Transverse colon (tissue), 4 donors: Measurements from ENCODE around the gene EML5. TPM values are rescaled to one million over a fixed set of nuclear protein-coding genes. Genes with fewer than 3 reads are reported as not detected.

Experiments
- DNase-seq: peaks from one replicate; pipeline ENCODE4 v3.0.0-alpha.2; 2019
- H3K27ac ChIP-seq, 4 donors: fragments of 200-600 bp; sonication (generic); 2 replicates each; pipeline ENCODE4 v1.5.1; 2016 to 2018; ENCODE audit warnings: inconsistent platforms in 4 of 4
- H3K27me3 ChIP-seq: fragments of 200-600 bp; sonication (generic); 2 replicates; pipeline ENCODE4 v1.5.1; 2017; ENCODE audit warnings: inconsistent platforms
- H3K36me3 ChIP-seq, 4 donors: fragments of 200-600 bp; sonication (generic); 2 replicates each; pipeline ENCODE4 v1.5.1; 2017 to 2019; ENCODE audit warnings: inconsistent platforms in 4 of 4
- H3K4me1 ChIP-seq, 4 donors: fragments of 200-600 bp; sonication (generic); 2 replicates each; pipeline ENCODE4 v1.5.1; 2017 to 2020; ENCODE audit warnings: inconsistent platforms in 4 of 4
- H3K4me3 ChIP-seq, 4 donors: fragments of 200-600 bp; sonication (generic); 1 replicate in 1 of 4; 2 replicates in 3 of 4; pipeline versions ENCODE4 v1.5.1 to v1.6.1; 2017 to 2019; ENCODE audit warnings: inconsistent platforms in 4 of 4
- H3K9me3 ChIP-seq, 2 donors: fragments of 200-600 bp; sonication (generic); 2 replicates each; pipeline ENCODE4 v1.5.1; 2017 to 2019; ENCODE audit warnings: inconsistent platforms in 2 of 2
- EP300 ChIP-seq: sonication (generic); formaldehyde crosslinking; IDR thresholded peaks from one replicate; pipeline ENCODE4 v1.6.1; 2017; ENCODE audit warnings: antibody characterized with exemption, low read depth
- POLR2A ChIP-seq: fragments of 450-650 bp; IDR thresholded peaks from one replicate; pipeline ENCODE4 v1.6.1; 2016; ENCODE audit warnings: antibody characterized with exemption, mild to moderate bottlenecking, moderate library complexity
- POLR2AphosphoS5 ChIP-seq, 3 donors: sonication (generic); formaldehyde crosslinking; IDR thresholded peaks; one replicate each; pipeline ENCODE4 v1.6.1; 2016; ENCODE audit warnings: antibody characterized with exemption in 3 of 3
- WGBS, 2 donors: methylation state at CpG; one replicate each; pipeline ENCODE4 v1.1.5; 2018; ENCODE audit warnings: low coverage in 1 of 2; 5-methylcytosine and 5-hydroxymethylcytosine counted together
- in situ Hi-C, 4 donors: fragments of 200-750 bp; cut with MboI; loops; one replicate each; pipeline versions ENCODE4 v1.15.0 to v1.15.1; 2017; ENCODE audit warnings: low sequenced_read_pairs in 3 of 4, low pct_ligation_motif_present in 1 of 4, low pct_unique_long_range_greater_than_20kb in 1 of 4
- intact Hi-C: fragments of 100-400 bp; cut with DNase I; formaldehyde crosslinking; loops from one replicate; pipeline ENCODE4 v1.15.1; 2023; ENCODE audit warnings: low total_unique reads
- total RNA-seq, 4 donors: library from RNA; depleted of rRNA; stranded (reverse); fragments of >200 nt; gene quantifications; one replicate each; pipeline ENCODE4 v1.1.0, GENCODE V29; 2016
- TF ChIP-seq, protein P1 (sequence below), 5 experiments: fragments of 200-600 bp in 3 of 5; fragments of 450-650 bp in 2 of 5; sonication (generic) in 3 of 5; IDR thresholded peaks; 1 replicate in 2 of 5; 2 replicates in 3 of 5; pipeline ENCODE4 v1.5.1; 2016 to 2017; ENCODE audit warnings: antibody characterized with exemption in 5 of 5, inconsistent platforms in 3 of 5, mild to moderate bottlenecking in 2 of 5, moderate library complexity in 1 of 5

Gene EML5
- total RNA-seq, 4 donors from 2014 or later = 0.20 to 4.9 (median 1.7) TPM

DNA sequence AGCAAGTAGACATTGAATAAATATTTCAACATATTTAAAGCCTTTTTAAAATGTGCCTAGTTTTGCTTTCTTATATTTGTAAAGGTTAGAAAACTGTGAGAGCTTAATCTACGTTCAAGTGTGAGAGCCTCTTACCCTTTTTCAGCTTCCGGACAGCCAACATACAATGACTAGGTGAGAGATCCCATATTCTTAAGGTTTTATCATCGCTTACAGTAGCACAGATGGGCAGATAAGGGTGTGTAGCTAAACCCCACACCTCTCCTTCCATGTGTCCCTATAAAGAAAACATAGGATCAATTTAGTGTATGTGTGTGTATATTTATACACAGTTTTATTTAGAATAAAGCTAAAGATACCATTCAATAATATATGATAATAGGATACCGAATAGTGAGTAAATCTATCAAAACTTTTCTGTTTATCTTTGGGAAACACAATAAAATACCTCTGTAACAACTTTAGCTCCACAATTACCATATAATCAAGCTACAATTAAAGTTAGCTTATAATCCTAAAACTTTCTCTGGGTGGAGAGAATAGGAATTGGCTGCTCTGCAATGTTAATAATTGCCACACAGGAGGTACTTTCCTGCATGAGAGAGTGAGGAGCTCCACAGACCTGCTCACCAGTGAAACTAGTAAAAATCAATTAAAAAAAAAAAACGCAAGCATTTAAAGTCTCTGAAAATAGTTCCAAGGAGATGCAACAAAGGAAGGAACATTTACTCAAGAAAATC is 110.8 kb downstream of the EML5 start:
- no peaks in the 10 kb centered on the region for H3K9me3 ChIP-seq
- H3K36me3 ChIP-seq = no peaks in the 10 kb centered on the region
- TF ChIP-seq POLR2AphosphoS5 (IDR thresholded peaks at IDR 0.05) (no peak), EP300 (no peak), POLR2A (no peak)
- TF ChIP-seq, protein P1, sequence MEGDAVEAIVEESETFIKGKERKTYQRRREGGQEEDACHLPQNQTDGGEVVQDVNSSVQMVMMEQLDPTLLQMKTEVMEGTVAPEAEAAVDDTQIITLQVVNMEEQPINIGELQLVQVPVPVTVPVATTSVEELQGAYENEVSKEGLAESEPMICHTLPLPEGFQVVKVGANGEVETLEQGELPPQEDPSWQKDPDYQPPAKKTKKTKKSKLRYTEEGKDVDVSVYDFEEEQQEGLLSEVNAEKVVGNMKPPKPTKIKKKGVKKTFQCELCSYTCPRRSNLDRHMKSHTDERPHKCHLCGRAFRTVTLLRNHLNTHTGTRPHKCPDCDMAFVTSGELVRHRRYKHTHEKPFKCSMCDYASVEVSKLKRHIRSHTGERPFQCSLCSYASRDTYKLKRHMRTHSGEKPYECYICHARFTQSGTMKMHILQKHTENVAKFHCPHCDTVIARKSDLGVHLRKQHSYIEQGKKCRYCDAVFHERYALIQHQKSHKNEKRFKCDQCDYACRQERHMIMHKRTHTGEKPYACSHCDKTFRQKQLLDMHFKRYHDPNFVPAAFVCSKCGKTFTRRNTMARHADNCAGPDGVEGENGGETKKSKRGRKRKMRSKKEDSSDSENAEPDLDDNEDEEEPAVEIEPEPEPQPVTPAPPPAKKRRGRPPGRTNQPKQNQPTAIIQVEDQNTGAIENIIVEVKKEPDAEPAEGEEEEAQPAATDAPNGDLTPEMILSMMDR (IDR thresholded peaks at IDR 0.05) = no peak
- in situ Hi-C loops (no loop called here), intact Hi-C loops (no loop called here)
- 61 to 80% methylated on average over 5 of the region's 5 CpGs for WGBS, 2 donors
- H3K27ac ChIP-seq = no peak overlapping the region
- H3K4me3 ChIP-seq = no peak overlapping the region
- DNase-seq = no peak
- H3K27me3 ChIP-seq = no peaks in the 10 kb centered on the region
- H3K4me1 ChIP-seq = peaks cover 0 to 20% (median 7%) of the 10 kb centered on the region in 4 donors

DNA sequence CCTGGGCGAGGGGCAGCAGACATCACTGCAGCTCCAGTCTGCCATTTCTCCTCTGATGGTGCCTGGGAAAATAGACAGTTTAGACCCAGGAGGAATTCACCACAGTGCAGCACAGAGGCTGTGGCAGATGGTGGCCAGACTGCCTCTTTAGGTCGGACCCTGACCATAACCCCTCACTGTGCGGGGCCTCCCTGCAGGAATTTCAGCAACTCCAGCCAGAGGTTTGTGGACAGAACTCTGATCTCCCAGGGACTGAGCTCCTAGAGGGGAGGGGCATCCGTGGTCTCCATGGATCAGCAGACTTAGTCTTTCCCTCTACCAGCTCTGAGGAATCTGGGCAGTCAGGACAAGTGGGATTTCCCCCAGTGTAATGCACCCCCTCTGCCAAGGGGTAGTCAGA is 123.4 kb downstream of the EML5 start:
- H3K27me3 ChIP-seq = no peaks in the 10 kb centered on the region
- H3K4me3 ChIP-seq = no peak overlapping the region
- in situ Hi-C loops = loop anchor here (10.0 to 25.0 kb wide), 3 partner anchors 193 to 345 kb away; no protein-coding TSS in a partner anchor
- no peak overlapping the region for H3K27ac ChIP-seq
- intact Hi-C loops = loop anchor here (5.0 kb wide), 1 partner anchor 193 kb away; no protein-coding TSS in a partner anchor
- peaks cover 0 to 5% (median 2%) of the 10 kb centered on the region in 4 donors for H3K4me1 ChIP-seq
- TF ChIP-seq POLR2A (no peak), POLR2AphosphoS5 (IDR thresholded peaks at IDR 0.05) (no peak), EP300 (no peak)
- TF ChIP-seq, protein P1 (IDR thresholded peaks at IDR 0.05) = no peak
- no peaks in the 10 kb centered on the region for H3K36me3 ChIP-seq
- no peaks in the 10 kb centered on the region for H3K9me3 ChIP-seq
- DNase-seq = no peak
- WGBS, 2 donors = 80% methylated on average over 3 of the region's 4 CpGs; no CpG with 5 or more reads in 1 of the 2 donors

DNA sequence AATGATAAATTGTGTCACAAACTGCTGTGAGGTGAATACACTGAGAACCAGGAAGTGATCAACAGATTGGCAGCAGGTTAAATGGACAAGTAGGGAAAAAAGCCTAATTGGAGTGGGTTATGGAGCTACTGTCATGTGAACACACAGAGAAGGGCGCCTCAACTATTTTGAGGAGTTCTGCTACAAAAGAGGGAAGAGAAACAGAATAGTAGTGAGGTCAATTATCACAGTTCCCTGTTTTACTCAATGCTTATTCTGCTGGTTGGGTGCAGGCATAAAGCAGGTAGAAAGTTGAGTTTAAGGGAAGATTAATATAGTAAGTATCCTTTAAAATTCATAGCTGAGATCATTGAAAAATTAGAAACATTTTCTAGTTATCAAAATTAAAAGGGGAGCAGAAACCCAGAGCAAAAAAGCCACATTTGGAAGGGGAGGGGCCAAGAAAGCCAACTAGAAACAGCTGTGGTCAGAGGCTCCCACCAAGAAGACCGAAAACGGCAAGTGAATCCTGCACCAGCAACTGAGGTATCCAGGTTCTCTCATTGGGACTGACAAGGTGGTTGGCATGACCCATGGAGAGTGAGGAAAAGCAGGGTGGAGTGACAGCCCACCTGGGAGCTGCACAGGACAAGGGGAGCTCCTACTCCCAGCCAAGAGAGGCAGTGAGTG is 124.2 kb downstream of the EML5 start:
- peaks cover 0 to 5% (median 2%) of the 10 kb centered on the region in 4 donors for H3K4me1 ChIP-seq
- 68 to 80% methylated on average over 1 to 3 of the region's 3 CpGs for WGBS, 2 donors
- no peak for DNase-seq
- no peak overlapping the region for H3K4me3 ChIP-seq
- no peaks in the 10 kb centered on the region for H3K9me3 ChIP-seq
- H3K27ac ChIP-seq = no peak overlapping the region
- no peak for TF ChIP-seq POLR2AphosphoS5 (IDR thresholded peaks at IDR 0.05)
- TF ChIP-seq EP300 = no peak
- no peak for TF ChIP-seq POLR2A
- TF ChIP-seq, protein P1 (IDR thresholded peaks at IDR 0.05) = no peak
- no peaks in the 10 kb centered on the region for H3K27me3 ChIP-seq
- in situ Hi-C loops (loop anchor here (10.0 to 25.0 kb wide), 3 partner anchors 194 to 346 kb away; no protein-coding TSS in a partner anchor), intact Hi-C loops (loop anchor here (5.0 kb wide), 1 partner anchor 194 kb away; no protein-coding TSS in a partner anchor)
- H3K36me3 ChIP-seq = no peaks in the 10 kb centered on the region
